RWPE2 (cell line): ENCODE measurements around the gene IGF2R.

ENCODE experiments used
- ATAC-seq: fragments of 200-7000 bp; cut with Tn5 transposase; 3 replicates; pipeline ENCODE4 v1.9.1; 2021; ENCODE audit warnings: low read depth
- DNase-seq: peaks from one replicate; pipeline ENCODE4 v3.0.0-alpha.2; 2020; ENCODE audit warnings: low spot score
- H3K27ac ChIP-seq: fragments of 450-650 bp; 2 replicates; pipeline ENCODE4 v1.5.1; 2017; ENCODE audit warnings: mild to moderate bottlenecking; ENCODE audit not compliant: poor library complexity, severe bottlenecking
- H3K27me3 ChIP-seq: fragments of 250-450 bp; sonication (Bioruptor Pico); 2 replicates; pipeline ENCODE4 v1.5.1; 2021; ENCODE audit warnings: mild to moderate bottlenecking, moderate library complexity; ENCODE audit not compliant: insufficient read depth, poor library complexity, severe bottlenecking
- H3K36me3 ChIP-seq: fragments of 250-450 bp; sonication (Bioruptor Pico); 2 replicates; pipeline ENCODE4 v1.5.1; 2020; ENCODE audit warnings: low read depth, mild to moderate bottlenecking, moderate library complexity
- H3K4me1 ChIP-seq: fragments of 250-450 bp; sonication (Bioruptor Pico); 2 replicates; pipeline ENCODE4 v1.5.1; 2021; ENCODE audit warnings: mild to moderate bottlenecking, moderate library complexity; ENCODE audit not compliant: insufficient read depth, poor library complexity, severe bottlenecking
- H3K4me3 ChIP-seq: fragments of 250-450 bp; sonication (Bioruptor Pico); 2 replicates; pipeline ENCODE4 v1.5.1; 2021; ENCODE audit warnings: mild to moderate bottlenecking, moderate library complexity; ENCODE audit not compliant: severe bottlenecking
- H3K9me3 ChIP-seq: fragments of 250-450 bp; sonication (Bioruptor Pico); 2 replicates; pipeline ENCODE4 v1.5.1; 2021; ENCODE audit warnings: mild to moderate bottlenecking, moderate library complexity; ENCODE audit not compliant: severe bottlenecking
- TF ChIP-seq, protein P1 (sequence below): fragments of 450-650 bp; IDR thresholded peaks from one replicate; pipeline ENCODE4 v1.5.1; 2017; ENCODE audit warnings: mild to moderate bottlenecking, moderate library complexity; ENCODE audit not compliant: poor library complexity, severe bottlenecking

The IGF2R gene

DNA sequence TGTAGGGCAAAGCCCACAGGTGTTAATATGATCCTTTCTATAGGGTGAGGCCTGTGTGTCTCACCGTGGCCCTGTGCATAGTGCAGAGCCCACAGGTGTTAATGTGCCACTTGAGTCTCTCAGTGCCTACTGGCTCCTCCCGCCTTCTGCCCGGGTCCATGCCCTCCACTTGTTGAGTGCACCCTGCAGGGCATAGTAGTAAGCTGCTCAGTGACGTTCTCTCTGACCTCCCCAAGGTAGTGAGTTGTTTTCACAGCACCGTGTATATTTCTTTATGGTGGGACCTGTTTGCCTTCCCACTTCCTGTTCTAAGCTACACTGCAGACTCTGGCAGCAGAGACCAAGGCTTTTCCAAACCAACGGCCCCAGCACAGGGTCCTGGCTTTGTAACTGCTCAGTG, 88.2 kb downstream of the IGF2R start:
- Histone ChIP-seq H3K27me3 (no peaks in the 10 kb centered on the region), H3K27ac (no peak overlapping the region), H3K4me1 (no peaks in the 10 kb centered on the region), H3K9me3 (no peaks in the 10 kb centered on the region), H3K36me3 (peaks cover 91% of the 10 kb centered on the region), H3K4me3 (no peak overlapping the region)
- ATAC-seq (no peak), DNase-seq (no peak)
- TF ChIP-seq, protein P1, sequence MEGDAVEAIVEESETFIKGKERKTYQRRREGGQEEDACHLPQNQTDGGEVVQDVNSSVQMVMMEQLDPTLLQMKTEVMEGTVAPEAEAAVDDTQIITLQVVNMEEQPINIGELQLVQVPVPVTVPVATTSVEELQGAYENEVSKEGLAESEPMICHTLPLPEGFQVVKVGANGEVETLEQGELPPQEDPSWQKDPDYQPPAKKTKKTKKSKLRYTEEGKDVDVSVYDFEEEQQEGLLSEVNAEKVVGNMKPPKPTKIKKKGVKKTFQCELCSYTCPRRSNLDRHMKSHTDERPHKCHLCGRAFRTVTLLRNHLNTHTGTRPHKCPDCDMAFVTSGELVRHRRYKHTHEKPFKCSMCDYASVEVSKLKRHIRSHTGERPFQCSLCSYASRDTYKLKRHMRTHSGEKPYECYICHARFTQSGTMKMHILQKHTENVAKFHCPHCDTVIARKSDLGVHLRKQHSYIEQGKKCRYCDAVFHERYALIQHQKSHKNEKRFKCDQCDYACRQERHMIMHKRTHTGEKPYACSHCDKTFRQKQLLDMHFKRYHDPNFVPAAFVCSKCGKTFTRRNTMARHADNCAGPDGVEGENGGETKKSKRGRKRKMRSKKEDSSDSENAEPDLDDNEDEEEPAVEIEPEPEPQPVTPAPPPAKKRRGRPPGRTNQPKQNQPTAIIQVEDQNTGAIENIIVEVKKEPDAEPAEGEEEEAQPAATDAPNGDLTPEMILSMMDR, result no peak

DNA sequence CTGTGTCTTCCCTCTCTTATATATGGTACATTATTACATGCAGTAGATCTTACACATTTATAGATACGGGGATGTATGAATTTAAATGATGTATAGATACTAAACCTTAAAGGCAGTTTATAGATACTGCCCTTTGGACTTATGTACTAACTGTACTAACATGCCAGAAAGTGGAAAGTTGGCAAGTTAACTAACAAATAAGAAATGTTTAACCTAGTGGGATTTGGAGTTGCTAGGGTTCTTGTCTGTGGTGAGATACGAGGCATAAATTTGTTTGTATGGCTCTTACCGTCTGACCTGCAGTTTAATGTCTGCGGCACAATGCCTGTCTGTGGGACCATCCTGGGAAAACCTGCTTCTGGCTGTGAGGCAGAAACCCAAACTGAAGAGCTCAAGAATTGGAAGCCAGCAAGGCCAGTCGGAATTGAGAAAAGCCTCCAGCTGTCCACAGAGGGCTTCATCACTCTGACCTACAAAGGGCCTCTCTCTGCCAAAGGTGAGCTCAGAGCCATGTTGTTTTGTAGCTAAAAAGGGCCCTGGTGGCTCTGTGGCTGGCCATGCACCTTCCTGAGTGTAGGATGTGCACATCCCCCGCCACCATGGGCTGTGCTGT, 89.8 kb downstream of the IGF2R start:
- Histone ChIP-seq H3K36me3 (peaks cover 91% of the 10 kb centered on the region), H3K9me3 (no peaks in the 10 kb centered on the region), H3K4me3 (no peak overlapping the region), H3K4me1 (no peaks in the 10 kb centered on the region), H3K27ac (no peak overlapping the region), H3K27me3 (no peaks in the 10 kb centered on the region)
- TF ChIP-seq, protein P1, result no peak
- no peak for DNase-seq
- ATAC-seq, result no peak

DNA sequence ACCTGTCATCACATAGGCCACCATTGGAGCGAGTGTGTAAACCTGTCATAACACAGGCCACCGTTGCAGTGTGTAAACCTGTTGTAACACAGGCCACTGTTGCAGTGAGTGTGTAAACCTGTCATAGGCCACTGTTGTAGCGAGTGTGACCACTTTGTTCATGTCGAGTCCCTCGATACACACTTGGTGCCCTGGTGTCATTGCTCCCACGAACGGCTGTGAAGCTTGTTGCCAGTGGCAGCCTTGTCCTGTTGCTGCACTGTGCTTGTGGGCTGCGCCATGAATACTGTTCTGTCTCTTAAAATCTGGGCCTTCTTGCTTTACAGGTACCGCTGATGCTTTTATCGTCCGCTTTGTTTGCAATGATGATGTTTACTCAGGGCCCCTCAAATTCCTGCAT, 91.3 kb downstream of the IGF2R start:
- Histone ChIP-seq H3K4me3 (no peak overlapping the region), H3K9me3 (no peaks in the 10 kb centered on the region), H3K4me1 (no peaks in the 10 kb centered on the region), H3K27me3 (no peaks in the 10 kb centered on the region), H3K36me3 (peaks cover 95% of the 10 kb centered on the region), H3K27ac (no peak overlapping the region)
- TF ChIP-seq, protein P1, result no peak
- ATAC-seq (no peak), DNase-seq (no peak)

DNA sequence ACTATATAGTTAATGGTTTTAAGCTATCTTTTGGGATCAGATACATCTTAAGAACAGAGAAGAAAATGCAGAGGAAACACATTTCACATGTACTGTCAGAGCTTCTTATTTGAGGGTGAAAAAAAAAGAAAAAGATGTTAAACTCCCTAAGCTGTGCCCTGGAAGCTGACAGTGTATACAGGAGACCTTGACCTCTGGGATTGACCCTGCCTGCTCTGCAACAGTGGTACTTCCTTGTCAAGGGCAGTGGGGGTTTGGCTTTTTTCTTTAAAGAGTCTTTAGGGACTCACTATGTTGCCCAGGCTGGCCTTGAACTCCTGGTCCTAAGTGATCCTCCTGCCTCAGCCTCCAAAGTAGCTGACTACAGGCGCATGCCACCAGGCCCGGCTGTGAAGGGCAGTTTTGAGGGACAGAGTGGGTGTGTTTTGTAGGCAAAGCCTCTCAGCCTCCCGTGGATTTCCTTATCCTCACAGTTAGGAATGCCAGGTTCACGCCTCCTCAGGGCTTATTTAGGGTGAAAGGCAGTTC, 92.1 kb downstream of the IGF2R start:
- H3K27ac ChIP-seq, result no peak overlapping the region
- DNase-seq (no peak), ATAC-seq (no peak)
- no peaks in the 10 kb centered on the region for H3K4me1 ChIP-seq
- peaks cover 91% of the 10 kb centered on the region for H3K36me3 ChIP-seq
- TF ChIP-seq, protein P1, result no peak
- no peaks in the 10 kb centered on the region for H3K27me3 ChIP-seq
- H3K9me3 ChIP-seq, result no peaks in the 10 kb centered on the region
- H3K4me3 ChIP-seq, result no peak overlapping the region

DNA sequence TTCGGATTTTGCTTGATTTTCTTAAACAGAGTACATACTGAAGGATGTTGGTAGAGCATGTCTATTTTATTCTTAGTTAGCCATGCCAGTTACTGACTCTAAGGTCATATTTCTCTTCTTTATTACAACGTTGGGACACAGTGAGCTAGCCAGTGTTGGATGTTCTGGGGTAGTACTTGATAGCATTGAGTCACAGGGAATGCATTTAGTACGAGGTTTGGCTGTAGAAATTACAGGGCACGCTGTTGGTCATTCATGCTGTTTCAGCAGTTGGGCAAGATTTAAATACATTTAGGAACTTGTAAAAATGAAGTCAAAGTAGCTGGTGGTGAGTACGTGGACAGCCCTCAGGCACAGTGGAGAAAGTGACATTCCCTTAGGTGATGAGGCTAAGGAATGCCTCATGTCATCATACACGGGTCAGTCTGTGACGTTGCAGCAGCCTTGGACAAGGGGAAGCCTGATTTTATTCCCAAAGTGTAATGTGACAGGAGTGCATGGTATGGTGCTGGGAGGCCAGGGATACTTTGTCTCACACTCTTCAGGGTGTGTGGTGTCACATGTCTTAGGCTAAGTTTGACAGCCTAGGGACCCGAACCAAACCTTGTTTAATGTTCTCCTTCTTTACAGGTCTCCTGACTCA, 95.0 kb downstream of the IGF2R start:
- H3K4me3 ChIP-seq, result no peak overlapping the region
- peaks cover 83% of the 10 kb centered on the region for H3K36me3 ChIP-seq
- no peaks in the 10 kb centered on the region for H3K27me3 ChIP-seq
- DNase-seq, result no peak
- H3K4me1 ChIP-seq, result no peaks in the 10 kb centered on the region
- no peak for ATAC-seq
- H3K27ac ChIP-seq, result no peak overlapping the region
- no peaks in the 10 kb centered on the region for H3K9me3 ChIP-seq
- TF ChIP-seq, protein P1, result no peak
